Measurements from ENCODE around the gene CBY2.

Gene CBY2

DNA sequence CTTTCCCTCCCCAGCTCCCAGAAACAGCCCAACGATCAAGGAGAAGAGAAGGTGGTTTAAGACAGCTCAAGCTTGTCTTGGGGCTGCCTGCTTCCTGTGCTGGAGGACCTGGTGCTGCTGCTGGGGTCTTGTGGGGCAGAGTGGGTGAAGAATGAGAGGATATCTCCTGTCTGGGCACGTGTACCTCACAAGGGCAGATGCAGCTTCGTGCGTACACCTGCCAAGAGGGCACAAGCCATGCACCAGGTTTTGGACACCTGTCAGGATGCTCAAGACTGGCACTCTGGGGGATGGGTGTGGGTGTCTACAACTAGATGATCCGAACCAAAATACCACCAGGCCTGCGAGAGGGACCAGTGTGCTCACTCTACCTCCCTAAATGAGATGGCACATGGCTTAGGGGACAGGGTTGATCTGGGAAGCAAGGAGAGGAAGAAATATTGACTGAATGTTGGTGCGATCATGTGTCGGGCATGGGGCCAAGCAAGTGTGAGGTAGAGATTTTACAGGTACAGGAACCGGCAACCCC is 2.2 kb downstream of the CBY2 start:
- Histone ChIP-seq H3K4me1 (ENCODE audit: insufficient read depth, insufficient read length) (no peaks in the 10 kb centered on the region), H3K9me3 (ENCODE audit: insufficient read depth, low read length) (no peaks in the 10 kb centered on the region), H3K36me3 (ENCODE audit: insufficient read depth, insufficient read length, low read length) (no peaks in the 10 kb centered on the region), H3K27me3 (ENCODE audit: insufficient read depth, insufficient read length) (no peaks in the 10 kb centered on the region), H3K9ac (ENCODE audit: insufficient read length, low read depth) (no peak overlapping the region), H3K4me3 (ENCODE audit: insufficient read length, low read depth) (no peak overlapping the region)
- no peak for TF ChIP-seq SUZ12 (IDR thresholded peaks at IDR 0.05; ENCODE audit: extremely low read depth, insufficient read depth, insufficient read length)
- no peak for TF ChIP-seq ZNF274 (IDR thresholded peaks at IDR 0.05; ENCODE audit: low read depth, low read length)
- no peak for TF ChIP-seq YY1 (IDR thresholded peaks at IDR 0.05; ENCODE audit: insufficient read depth, insufficient read length)
- no peak for DNase-seq (ENCODE audit: low read depth, low spot score)

DNA sequence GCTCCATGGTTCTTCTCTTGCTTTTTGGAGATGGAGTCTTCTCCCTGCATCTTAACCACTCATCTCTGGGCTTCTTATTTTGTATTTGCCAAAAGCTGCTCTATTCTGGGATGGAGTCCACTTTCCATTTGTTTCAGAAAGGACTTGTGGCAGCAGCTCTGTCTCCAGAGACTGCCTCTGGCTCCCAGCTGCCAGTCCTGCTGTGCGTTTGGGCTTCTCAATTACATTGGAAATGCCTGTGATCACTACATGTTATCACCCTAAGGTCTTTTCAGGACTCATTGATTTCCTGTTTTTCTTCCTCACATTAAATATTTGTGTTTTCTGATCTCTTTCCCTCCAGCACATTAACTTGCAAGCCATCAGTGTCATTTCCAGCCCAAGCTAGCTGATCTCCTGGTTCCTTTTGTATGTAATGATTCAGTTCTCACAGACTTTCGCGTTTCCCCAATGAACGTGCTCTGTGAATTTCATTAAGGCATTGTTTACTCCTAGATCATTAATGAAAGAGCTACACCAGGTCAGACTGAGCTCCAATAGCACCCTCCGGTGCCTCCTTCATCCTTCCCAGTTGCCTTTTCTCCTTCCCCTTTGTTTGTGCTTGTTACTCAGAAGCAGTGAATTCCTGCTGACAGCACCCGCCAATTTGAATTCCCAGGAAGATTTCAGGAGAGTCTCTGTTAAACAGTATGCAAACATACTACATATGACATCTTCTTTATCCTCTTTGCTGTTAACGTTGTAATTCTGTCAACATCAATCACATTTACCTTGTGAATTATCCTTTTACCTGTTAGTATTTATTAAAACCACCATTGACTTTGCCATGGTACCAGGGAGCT is 3.0 kb downstream of the CBY2 start:
- Histone ChIP-seq H3K27me3 (ENCODE audit: insufficient read depth, insufficient read length) (no peaks in the 10 kb centered on the region), H3K36me3 (ENCODE audit: insufficient read depth, insufficient read length, low read length) (no peaks in the 10 kb centered on the region), H3K4me3 (ENCODE audit: insufficient read length, low read depth) (no peak overlapping the region), H3K4me1 (ENCODE audit: insufficient read depth, insufficient read length) (no peaks in the 10 kb centered on the region), H3K9ac (ENCODE audit: insufficient read length, low read depth) (no peak overlapping the region), H3K9me3 (ENCODE audit: insufficient read depth, low read length) (no peaks in the 10 kb centered on the region)
- no peak for TF ChIP-seq YY1 (IDR thresholded peaks at IDR 0.05; ENCODE audit: insufficient read depth, insufficient read length)
- TF ChIP-seq ZNF274 (IDR thresholded peaks at IDR 0.05; ENCODE audit: low read depth, low read length), result no peak
- no peak for TF ChIP-seq SUZ12 (IDR thresholded peaks at IDR 0.05; ENCODE audit: extremely low read depth, insufficient read depth, insufficient read length)
- DNase-seq (ENCODE audit: low read depth, low spot score), result no peak

DNA sequence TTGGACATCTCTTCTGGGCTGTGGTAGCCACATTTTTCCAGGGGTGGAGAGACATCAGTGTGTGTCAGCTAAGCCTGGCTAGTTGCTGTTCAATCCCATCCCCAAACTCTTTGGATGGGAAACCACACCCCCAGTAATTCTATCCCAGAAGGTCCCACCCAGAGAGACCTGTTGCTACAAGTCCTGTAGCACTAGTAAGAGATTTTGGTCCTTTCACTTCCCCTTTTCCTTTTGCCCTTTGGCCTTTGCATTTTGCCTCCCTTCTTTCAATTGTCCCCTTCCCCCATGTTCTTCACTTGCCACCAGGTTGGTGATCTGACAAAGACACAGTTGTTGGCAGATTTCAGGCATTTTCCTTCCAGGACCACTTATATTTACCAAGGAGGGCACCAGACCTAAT is 3.8 kb downstream of the CBY2 start:
- no peak for DNase-seq (ENCODE audit: low read depth, low spot score)

DNA sequence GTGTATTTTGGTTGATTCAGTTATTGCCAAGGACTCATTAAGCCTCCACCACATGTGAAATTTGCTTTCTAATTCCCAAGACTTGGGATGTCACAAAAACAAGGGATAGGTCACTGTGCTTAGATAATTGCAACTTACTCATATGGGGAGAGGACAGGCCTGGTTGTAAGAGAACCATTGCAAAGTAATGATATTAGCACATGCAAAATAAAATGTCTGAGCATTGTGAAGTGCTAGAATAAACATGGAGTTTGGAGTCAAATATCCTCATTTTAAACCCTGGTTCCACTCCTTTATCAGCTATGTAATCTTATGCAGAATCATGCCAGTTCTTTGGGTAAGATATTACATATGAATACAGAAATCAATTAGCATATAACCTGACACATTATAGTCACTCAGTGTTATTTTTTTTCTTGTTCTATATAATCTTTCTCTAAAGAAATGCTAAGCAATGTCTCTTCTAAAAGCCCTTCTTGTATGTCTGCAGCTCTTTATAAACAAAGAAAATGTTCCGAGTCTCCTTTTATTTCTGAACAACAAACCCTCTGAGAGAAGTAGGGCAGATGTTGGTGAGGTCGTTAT is 5.5 kb downstream of the CBY2 start:
- Histone ChIP-seq H3K36me3 (ENCODE audit: insufficient read depth, insufficient read length, low read length) (no peaks in the 10 kb centered on the region), H3K27me3 (ENCODE audit: insufficient read depth, insufficient read length) (no peaks in the 10 kb centered on the region), H3K9me3 (ENCODE audit: insufficient read depth, low read length) (no peaks in the 10 kb centered on the region), H3K4me1 (ENCODE audit: insufficient read depth, insufficient read length) (no peaks in the 10 kb centered on the region), H3K9ac (ENCODE audit: insufficient read length, low read depth) (no peak overlapping the region), H3K4me3 (ENCODE audit: insufficient read length, low read depth) (no peak overlapping the region)
- no peak for DNase-seq (ENCODE audit: low read depth, low spot score)
- TF ChIP-seq ZNF274 (IDR thresholded peaks at IDR 0.05; ENCODE audit: low read depth, low read length), result no peak
- no peak for TF ChIP-seq YY1 (IDR thresholded peaks at IDR 0.05; ENCODE audit: insufficient read depth, insufficient read length)
- TF ChIP-seq SUZ12 (IDR thresholded peaks at IDR 0.05; ENCODE audit: extremely low read depth, insufficient read depth, insufficient read length), result no peak

More for the DNA sequence above, 3.8 kb downstream of the CBY2 start:
- no peak overlapping the region for H3K4me3 ChIP-seq (ENCODE audit: insufficient read length, low read depth)
- no peaks in the 10 kb centered on the region for H3K27me3 ChIP-seq (ENCODE audit: insufficient read depth, insufficient read length)
- H3K9ac ChIP-seq (ENCODE audit: insufficient read length, low read depth), result no peak overlapping the region
- H3K36me3 ChIP-seq (ENCODE audit: insufficient read depth, insufficient read length, low read length), result no peaks in the 10 kb centered on the region
- H3K9me3 ChIP-seq (ENCODE audit: insufficient read depth, low read length), result no peaks in the 10 kb centered on the region
- TF ChIP-seq SUZ12 (IDR thresholded peaks at IDR 0.05; ENCODE audit: extremely low read depth, insufficient read depth, insufficient read length), result no peak
- no peak for TF ChIP-seq ZNF274 (IDR thresholded peaks at IDR 0.05; ENCODE audit: low read depth, low read length)
- no peak for TF ChIP-seq YY1 (IDR thresholded peaks at IDR 0.05; ENCODE audit: insufficient read depth, insufficient read length)
- no peaks in the 10 kb centered on the region for H3K4me1 ChIP-seq (ENCODE audit: insufficient read depth, insufficient read length)

DNA sequence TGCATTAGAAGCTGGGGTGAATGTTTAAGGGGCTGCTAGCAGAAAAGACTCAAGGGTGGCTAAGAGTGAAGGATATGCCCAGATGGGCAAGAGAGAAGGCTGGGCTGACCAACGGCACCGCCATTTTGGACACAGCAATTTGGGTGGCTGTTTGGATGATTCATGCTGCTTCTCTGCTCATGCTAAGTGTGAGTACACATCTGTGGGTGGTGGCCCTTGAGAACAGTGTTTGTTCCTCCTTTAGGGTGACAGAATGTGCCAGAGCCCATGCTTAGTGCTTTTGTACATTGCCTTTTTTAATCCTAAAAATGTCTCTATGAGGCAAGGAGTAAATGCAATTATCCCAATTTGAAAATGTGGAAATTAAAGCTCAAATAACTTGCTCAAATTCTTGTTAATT is 9.8 kb downstream of the CBY2 start:
- no peak for DNase-seq (ENCODE audit: low read depth, low spot score)
- H3K9ac ChIP-seq (ENCODE audit: insufficient read length, low read depth), result no peak overlapping the region
- no peak for TF ChIP-seq ZNF274 (IDR thresholded peaks at IDR 0.05; ENCODE audit: low read depth, low read length)
- TF ChIP-seq YY1 (IDR thresholded peaks at IDR 0.05; ENCODE audit: insufficient read depth, insufficient read length), result no peak
- TF ChIP-seq SUZ12 (IDR thresholded peaks at IDR 0.05; ENCODE audit: extremely low read depth, insufficient read depth, insufficient read length), result no peak

DNA sequence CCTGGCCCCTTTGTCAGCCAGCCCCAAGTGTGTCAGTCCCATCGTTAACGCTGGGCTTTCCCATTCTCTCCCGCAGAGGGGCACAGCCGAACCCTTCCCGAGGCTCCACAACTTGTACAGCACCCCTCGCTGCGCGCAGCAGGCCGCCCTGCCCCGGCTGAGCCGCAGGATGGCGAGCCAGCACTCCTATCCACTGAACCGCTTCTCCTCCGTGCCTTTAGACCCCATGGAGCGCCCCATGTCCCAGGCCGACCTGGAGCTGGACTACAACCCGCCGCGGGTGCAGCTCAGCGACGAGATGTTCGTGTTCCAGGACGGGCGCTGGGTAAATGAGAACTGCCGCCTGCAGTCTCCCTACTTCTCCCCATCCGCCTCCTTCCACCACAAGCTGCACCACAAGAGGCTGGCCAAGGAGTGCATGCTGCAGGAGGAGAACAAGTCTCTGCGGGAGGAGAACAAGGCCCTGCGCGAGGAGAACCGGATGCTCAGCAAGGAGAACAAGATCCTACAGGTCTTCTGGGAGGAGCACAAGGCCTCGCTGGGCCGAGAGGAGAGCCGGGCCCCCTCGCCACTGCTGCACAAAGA is 11.1 kb downstream of the CBY2 start:
- TF ChIP-seq ZNF274 (IDR thresholded peaks at IDR 0.05; ENCODE audit: low read depth, low read length), result no peak
- no peak for TF ChIP-seq SUZ12 (IDR thresholded peaks at IDR 0.05; ENCODE audit: extremely low read depth, insufficient read depth, insufficient read length)
- no peak for TF ChIP-seq YY1 (IDR thresholded peaks at IDR 0.05; ENCODE audit: insufficient read depth, insufficient read length)
- H3K36me3 ChIP-seq (ENCODE audit: insufficient read depth, insufficient read length, low read length), result no peaks in the 10 kb centered on the region
- H3K9me3 ChIP-seq (ENCODE audit: insufficient read depth, low read length), result no peaks in the 10 kb centered on the region
- no peaks in the 10 kb centered on the region for H3K4me1 ChIP-seq (ENCODE audit: insufficient read depth, insufficient read length)
- no peaks in the 10 kb centered on the region for H3K27me3 ChIP-seq (ENCODE audit: insufficient read depth, insufficient read length)
- H3K4me3 ChIP-seq (ENCODE audit: insufficient read length, low read depth), result no peak overlapping the region
- no peak overlapping the region for H3K9ac ChIP-seq (ENCODE audit: insufficient read length, low read depth)
- no peak for DNase-seq (ENCODE audit: low read depth, low spot score)

More for the DNA sequence above, 9.8 kb downstream of the CBY2 start:
- no peaks in the 10 kb centered on the region for H3K27me3 ChIP-seq (ENCODE audit: insufficient read depth, insufficient read length)
- no peaks in the 10 kb centered on the region for H3K36me3 ChIP-seq (ENCODE audit: insufficient read depth, insufficient read length, low read length)
- H3K9me3 ChIP-seq (ENCODE audit: insufficient read depth, low read length), result no peaks in the 10 kb centered on the region
- H3K4me3 ChIP-seq (ENCODE audit: insufficient read length, low read depth), result no peak overlapping the region
- no peaks in the 10 kb centered on the region for H3K4me1 ChIP-seq (ENCODE audit: insufficient read depth, insufficient read length)

DNA sequence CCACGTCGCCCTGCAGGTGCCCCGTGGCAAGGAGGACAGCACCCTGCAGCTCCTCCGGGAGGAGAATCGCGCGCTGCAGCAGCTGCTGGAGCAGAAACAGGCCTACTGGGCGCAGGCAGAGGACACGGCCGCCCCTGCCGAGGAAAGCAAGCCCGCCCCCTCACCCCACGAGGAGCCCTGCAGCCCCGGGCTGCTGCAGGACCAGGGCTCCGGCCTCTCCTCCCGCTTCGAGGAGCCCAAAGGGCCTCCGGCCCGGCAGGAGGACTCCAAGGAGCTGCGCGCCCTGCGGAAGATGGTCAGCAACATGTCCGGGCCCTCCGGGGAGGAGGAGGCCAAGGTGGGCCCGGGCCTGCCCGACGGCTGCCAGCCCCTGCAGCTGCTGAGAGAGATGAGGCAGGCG is 11.6 kb downstream of the CBY2 start:
- no peak overlapping the region for H3K4me3 ChIP-seq (ENCODE audit: insufficient read length, low read depth)
- H3K9ac ChIP-seq (ENCODE audit: insufficient read length, low read depth), result no peak overlapping the region
- no peak for DNase-seq (ENCODE audit: low read depth, low spot score)
- H3K9me3 ChIP-seq (ENCODE audit: insufficient read depth, low read length), result no peaks in the 10 kb centered on the region
- no peaks in the 10 kb centered on the region for H3K36me3 ChIP-seq (ENCODE audit: insufficient read depth, insufficient read length, low read length)
- TF ChIP-seq YY1 (IDR thresholded peaks at IDR 0.05; ENCODE audit: insufficient read depth, insufficient read length) (no peak), SUZ12 (IDR thresholded peaks at IDR 0.05; ENCODE audit: extremely low read depth, insufficient read depth, insufficient read length) (no peak), ZNF274 (IDR thresholded peaks at IDR 0.05; ENCODE audit: low read depth, low read length) (no peak)
- no peaks in the 10 kb centered on the region for H3K27me3 ChIP-seq (ENCODE audit: insufficient read depth, insufficient read length)
- no peaks in the 10 kb centered on the region for H3K4me1 ChIP-seq (ENCODE audit: insufficient read depth, insufficient read length)
